DMS114 treated with DMSO at 0.1 percent for 48 hours (cell line): ENCODE measurements around the gene TRPM2.

ENCODE experiments used
- DNase-seq: peaks from one replicate; lab custom pipeline; 2025; ENCODE audit not compliant: unreplicated experiment; lab: John Stamatoyannopoulos, UW

TRPM2 gene

GRCh38 chr21:44370786-44371410 is 17.5 kb downstream of the TRPM2 start:
- no peak for DNase-seq

DNA sequence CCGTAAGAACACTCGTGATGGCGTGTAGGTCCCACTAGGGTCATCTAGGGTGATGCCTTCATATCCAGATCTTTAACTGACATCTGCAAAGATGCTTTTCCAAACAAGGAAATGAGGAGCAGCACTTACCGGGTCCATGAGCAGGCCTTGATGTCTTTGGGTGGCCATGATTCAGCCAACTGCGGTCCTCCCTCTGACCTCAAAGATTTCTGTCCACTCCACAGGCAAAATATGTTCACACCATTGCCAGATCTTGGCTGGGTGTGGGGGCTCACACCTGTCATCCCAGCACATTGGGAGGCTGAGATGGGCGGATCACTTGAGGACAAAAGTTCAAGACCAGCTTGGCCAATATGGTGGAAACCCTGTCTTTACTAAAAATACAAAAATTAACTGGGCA is 18.2 kb downstream of the TRPM2 start:
- DNase-seq, result no peak

- no peak for DNase-seq
These were observed 19.2 kb downstream of the TRPM2 start for GRCh38 chr21:44372616-44373015.

DNA sequence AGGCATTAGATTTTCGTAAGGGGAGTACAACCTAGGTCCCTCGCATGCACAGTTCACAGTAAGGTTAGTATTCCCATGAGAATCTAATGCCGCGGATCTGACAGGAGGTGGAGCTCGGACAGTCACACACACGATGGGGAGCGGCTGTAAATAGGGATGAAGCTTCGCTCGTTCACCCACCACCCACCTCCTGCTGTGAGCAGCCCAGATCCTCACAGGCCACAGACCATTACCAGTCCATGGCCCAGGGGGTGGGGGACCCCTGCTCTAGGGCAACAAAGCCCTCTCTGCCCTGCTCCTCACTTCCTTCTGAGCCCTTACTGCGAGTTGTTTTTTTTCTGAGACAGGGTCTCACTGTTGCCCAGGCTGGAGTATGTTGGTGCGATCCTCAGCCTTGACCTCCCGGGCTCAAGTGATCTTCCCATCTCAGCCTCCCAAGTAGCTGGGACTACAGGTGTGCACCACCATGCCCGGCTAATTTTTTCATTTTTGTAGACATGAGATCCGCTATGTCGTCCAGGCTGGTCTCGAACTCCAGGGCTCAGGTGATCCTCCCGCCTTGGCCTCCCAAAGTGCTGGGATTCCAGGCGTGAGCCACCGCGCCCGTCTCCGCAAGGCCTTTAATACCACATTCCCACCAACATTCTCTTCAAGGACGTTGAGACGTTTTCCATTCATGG is 21.3 kb downstream of the TRPM2 start:
- DNase-seq, result no peak

DNA sequence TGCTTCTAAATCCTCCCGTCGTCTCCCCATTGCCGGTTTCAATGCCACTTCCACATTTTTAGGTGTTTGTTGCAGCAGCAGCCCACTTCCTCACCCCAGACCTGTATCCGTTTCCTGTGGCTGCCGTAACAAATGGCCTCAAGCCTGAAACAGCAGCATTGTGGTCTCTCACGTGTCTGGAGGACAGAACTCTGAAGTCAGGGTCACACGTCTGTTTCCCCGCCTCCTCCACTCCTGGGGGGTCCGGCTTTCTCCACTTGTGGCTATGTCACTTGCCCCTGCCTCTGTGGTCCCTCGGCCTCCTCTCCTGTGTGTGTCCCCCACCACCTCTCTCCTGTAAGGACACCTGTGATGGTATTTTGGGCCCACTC is 21.8 kb downstream of the TRPM2 start:
- no peak for DNase-seq

GRCh38 chr21:44375761-44376241 is 22.4 kb downstream of the TRPM2 start:
- DNase-seq, result no peak

DNA sequence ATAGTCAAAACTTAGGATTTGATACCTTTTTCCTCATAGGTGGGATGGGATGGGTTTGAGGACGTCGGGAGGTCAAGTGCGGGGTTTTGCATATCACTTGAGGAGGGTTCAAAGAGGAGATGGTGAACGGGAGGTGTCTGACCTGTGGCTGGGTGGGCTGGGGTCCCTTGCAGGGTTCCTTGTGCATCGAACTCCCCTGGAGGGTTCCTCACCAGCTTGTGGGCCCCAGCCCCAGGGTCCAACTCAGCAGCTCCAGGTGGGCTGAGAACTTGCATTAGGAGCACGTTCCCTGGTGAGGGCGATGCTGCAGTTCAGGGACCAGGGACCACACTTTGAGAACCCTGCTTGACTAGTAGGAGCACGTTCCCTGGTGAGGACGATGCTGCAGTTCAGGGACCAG is 23.2 kb downstream of the TRPM2 start:
- DNase-seq, result no peak

- no peak for DNase-seq
These were observed 23.9 kb downstream of the TRPM2 start for GRCh38 chr21:44377201-44377921.

- no peak for DNase-seq
These were observed 24.7 kb downstream of the TRPM2 start for GRCh38 chr21:44377922-44378645.

GRCh38 chr21:44378646-44379514 is 25.5 kb downstream of the TRPM2 start:
- no peak for DNase-seq

DNA sequence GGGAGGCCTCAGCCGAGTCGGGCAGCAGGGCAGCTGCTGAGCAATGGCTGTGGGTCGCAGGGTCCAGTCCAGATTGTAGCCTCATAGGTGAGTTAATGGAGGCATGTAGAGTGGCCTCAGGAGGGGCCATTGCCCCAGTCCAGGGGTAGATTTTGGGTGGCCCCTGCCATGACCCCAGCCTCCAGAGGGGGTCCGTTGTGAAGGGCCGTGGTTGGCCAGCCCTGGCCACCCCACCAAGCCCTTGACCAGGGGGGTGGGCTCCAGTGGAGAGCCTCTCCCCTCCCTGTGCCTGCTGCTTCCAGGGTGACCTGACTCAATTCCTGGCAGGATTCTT is 26.1 kb downstream of the TRPM2 start:
- DNase-seq, result no peak

GRCh38 chr21:44379991-44380865 is 26.8 kb downstream of the TRPM2 start:
- DNase-seq, result no peak

GRCh38 chr21:44380876-44381275 is 27.5 kb downstream of the TRPM2 start:
- DNase-seq, result no peak

DNA sequence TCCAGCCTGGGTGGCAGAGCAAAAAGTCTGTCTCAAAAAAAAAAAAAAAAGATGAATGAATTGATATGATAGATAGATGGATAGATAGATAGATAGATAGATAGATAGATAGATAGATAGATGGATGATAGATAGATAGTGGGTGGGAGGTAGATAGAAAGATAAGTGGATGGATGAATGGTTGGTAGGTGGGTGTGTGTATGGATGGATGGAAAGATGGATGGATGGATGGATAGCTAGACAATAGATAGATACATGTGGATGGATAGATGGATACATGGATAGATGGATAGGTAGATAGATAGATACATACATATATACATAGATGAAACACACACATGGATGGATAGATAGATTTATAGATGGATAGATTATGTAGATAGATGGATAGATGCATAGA is 28.5 kb downstream of the TRPM2 start:
- no peak for DNase-seq

DNA sequence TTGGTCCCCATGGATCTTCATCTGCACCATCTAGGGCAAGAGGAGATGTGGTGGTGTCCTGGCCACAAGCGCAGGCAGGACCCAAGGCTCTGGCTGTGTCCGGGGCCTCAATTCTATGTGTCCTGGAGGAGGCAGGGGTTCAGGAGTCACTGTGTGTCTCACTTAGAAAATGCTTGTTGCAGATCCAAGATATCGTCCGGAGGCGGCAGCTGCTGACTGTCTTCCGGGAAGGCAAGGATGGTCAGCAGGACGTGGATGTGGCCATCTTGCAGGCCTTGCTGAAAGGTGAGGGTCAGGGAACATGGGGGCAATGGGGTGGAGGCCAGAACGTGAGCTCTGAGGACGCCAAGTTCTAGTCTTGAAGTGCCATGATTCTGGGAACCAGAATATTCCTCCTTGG is 29.1 kb downstream of the TRPM2 start:
- no peak for DNase-seq

DNA sequence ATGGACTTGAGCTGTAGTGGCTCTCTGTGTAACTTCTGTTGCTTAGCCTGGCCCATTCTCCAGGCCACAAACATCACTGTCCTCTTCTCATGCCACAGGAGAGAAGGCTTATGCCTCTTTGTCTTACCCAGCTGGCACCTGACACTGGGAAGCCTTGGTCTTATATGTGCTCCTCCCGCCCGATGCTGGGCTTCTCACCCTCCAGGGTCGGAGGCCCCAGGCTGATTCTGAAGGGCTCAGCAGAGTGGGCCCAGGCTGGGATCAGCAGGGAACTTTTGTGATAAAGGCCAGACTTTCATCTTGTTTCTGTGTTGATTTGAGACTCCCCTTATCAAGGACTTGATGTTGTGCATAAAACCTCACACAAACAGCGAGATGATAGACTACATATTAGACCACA is 29.8 kb downstream of the TRPM2 start:
- DNase-seq, result no peak

DNA sequence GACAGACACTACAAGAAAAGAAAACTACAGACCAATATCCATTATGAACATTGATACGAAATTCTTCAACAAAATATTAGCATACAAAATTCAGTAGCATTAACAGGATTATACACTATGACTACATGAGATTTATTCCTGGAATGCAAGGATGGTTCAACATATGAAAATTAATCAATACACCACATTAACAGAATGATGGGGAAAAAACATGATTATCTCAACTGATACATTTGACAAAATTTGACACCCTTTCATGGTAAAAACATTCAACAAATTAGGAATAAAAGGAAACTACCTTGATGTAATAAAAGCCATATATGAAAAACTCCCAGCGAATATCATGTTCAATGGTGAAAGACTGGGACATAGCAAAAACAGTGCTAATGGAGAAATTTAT is 31.5 kb downstream of the TRPM2 start:
- DNase-seq, result no peak

DNA sequence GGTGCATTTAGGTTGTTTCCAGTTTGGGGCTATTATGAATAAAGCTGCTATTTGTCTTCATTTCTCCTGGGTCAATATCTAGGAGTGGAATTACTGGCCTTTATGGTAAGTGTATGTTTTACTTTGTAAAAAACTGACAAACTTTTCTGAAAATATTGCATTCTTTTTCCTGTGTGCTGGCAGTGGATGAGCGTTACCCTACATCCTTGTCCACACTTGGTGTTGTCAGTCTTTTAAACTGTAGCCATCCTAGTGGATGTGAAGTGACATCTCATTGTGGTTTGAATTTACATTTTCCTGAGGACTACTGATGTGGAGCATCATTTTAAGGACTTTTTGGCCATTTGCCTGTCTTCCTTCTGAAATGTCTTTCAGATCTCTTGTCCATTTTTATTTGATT is 35.9 kb downstream of the TRPM2 start:
- no peak for DNase-seq

GRCh38 chr21:44390886-44391285 is 37.5 kb downstream of the TRPM2 start:
- no peak for DNase-seq
